GM21528 (cell line): ENCODE results near the gene CTNNA1.
"Not testable (repeated sequence)": the region's sequence is repeated elsewhere in the genome, so short reads cannot be mapped to it uniquely, and the experiment has no call there.

Experiments
- ATAC-seq: cut with Tn5 transposase; IDR thresholded peaks from one replicate; pipeline ENCODE4 v1.9.1; 2021; ENCODE audit warnings: mild to moderate bottlenecking, moderate library complexity; ENCODE audit not compliant: unreplicated experiment, low FRiP score

CTNNA1 gene

DNA sequence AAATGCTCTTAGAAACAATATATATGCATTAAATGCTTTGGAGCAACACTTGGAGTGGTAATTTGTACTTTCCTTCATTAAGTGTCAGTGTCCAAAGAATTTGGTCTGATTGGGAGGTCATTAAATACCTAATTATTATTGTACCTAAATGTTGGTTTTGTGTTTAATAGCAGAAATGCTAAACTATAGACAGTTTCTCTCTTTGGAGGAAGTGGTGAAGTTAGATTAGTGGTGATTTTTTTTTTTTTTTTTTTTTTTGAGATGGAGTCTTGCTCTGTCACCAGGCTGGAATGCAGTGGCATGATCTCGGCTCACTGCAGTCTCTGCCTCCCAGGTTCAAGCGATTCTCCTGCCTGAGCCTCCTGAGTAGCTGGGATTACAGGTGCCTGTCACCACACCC lies 168.1 kb downstream of the CTNNA1 start:
- not testable (repeated sequence) for ATAC-seq

DNA sequence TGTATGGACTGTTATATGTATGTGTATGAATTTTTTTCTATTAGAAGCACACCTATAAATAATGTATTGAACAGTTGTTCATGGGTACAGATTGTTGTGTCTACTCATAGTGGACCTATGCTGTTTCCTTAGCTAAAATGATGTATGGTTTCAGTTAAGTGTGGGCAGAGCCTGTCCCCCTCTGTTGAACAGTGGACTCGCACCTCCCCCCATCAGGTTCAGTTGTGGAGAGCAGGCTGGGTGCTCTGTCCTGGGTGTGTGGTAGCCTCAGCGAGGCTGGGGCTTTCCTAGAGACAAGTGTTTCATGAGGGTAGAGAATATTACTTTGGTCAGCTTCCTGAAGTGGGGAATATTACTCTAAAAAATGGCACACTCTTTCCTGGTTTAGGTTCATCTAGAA lies 169.3 kb downstream of the CTNNA1 start:
- no peak for ATAC-seq

DNA sequence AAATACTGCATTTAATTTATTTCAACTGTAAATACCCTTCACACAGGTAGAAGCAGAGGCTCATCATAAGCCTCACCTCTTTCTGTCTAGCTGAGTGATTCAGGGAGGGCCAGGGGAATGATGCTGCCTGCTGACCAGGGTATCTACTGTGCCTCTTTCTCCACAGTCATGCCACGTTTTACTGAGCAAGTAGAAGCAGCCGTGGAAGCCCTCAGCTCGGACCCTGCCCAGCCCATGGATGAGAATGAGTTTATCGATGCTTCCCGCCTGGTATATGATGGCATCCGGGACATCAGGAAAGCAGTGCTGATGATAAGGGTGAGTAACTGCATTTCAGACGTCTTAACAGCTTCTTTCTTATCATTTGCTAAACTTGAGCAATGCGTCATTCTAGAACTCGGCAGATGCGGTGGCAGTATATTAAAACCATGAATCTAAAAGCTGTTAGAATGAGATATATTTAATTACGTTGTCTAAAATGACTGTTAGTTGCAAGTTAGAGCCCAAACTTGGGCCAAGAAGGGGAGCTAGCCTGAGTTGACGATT lies 171.9 kb downstream of the CTNNA1 start:
- ATAC-seq: no peak

DNA sequence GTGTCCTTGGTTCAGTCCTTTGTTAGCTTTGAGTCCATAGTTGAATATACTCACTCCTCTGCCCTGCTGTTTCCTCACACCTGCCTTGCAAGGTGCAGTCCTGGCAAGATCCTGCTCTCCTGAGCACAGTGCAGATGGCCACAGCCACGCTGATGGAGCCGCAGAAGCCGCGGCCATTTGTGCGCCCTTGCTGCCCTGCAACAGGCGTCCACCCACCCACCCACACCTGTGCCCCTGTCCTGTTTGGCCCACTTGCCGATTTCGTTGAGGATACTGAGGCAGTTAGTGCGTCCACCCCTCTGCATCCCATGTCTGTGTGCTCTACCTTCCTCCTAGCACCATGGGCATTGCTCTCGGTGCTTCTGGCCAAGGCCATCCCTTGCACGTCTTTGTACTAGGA lies 173.0 kb downstream of the CTNNA1 start:
- ATAC-seq: no peak

DNA sequence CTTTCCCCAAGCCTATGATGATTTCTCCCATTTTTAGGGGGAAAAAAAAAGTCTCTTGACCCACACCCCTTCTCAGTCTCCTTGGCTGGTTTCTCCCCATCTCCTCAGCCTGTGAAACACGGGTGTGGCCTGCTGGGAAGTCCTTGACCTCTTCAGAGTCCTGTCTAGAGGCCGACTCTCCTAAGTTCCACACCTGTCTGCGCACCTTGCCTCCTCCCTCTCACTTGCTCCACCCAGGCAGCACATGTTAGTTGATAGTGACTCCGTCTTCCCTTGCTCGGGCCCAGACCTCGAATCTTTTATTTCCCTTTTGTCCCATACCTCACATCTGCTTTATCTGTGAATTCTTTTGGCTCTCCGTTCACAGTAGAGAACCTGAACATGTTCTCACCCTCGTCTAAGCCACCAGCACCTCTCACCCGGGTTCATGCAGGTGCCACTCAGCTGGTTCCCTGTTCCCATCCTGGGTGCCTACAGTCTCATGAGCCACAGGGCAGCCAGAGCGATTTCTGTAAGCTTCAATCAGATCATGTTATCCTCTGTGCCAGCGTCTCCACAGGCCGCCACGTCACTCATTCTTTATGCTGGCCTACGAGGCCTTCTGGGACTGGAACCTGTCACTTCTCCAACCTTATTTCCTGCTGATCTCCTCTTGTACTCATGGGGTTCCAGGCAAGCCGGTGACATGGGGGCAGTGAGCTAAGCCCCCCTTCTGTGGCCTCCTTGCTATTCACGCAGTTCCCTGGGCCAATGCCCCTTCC lies 173.6 kb downstream of the CTNNA1 start:
- ATAC-seq: no peak

DNA sequence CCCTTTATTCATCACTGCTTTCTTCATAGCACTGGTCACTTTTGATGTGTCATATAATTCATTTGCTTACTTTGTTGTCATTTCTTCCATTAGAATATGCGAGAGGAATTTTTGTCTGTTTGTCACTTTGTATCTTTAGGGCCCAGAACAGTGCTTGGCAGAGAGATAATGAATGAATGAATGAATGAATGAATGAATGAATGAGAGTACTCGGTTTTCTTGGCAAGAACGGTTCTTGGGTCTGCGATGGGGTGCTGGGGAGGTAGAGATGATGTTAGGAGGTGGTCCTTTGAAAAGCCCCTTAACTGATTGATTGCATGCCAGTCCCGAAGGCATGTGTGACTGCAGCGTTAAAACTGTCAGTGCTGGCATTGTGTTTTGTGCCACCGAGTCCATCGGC lies 174.3 kb downstream of the CTNNA1 start:
- no peak for ATAC-seq

DNA sequence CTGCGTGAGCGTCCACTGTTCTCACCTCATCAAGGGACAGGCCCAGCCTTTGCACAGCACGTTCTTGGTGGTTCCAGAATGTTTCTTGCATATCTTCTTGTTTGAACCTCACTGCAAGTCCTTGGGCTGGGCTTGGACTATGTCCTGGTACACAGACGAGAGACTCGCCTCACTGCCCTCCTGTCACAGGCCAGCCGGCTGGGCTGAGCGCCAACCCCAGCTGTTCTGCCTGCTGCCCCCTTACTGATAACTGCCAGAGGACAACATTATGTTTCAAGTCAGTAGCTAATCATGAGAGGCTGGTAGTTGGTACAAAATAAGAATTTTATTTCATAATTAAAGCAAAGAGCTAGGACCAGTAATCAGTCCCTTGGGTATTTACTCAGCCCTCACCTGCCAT lies 174.8 kb downstream of the CTNNA1 start:
- no peak for ATAC-seq

DNA sequence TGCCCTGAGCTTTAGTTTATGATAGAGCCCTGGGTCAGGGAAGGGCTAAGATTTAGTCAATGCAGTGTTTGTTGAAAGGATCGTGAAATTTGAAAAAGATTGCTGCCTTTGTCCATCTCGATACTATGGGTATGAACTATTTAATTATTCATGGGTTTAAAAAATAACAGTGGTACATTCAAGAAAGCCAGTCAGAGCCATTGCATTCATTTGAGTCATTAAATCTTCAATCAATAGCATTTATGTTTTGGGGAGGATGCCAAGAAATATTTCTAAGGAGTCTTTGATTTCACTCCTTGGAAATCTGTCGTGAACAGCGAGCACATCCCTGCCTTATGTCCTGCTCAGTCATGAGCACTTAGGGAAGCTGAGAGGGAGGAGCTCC lies 176.3 kb downstream of the CTNNA1 start:
- no peak for ATAC-seq

DNA sequence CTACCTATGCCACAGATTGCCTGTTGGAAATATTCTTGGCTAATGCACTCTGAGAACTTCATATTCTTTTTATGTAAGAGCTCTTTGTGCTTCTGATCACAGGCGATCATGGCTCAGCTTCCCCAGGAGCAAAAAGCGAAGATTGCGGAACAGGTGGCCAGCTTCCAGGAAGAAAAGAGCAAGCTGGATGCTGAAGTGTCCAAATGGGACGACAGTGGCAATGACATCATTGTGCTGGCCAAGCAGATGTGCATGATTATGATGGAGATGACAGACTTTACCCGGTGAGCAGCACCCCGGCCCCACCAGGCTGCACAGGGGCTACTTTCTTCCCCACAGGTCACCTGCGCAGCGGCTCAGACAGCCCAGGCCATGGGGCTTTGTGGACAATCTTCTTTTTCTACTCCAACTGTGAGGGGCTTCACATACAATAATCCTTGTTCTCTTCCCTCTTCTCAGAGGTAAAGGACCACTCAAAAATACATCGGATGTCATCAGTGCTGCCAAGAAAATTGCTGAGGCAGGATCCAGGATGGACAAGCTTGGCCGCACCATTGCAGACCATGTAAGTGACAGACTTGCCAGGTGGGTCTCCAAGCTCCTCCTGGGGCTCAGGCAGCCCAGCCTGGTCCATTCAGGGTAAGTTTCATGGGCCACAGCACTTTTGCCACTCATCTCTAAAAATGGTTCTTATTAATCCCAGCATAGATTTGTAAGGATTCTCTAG lies 177.3 kb downstream of the CTNNA1 start:
- ATAC-seq: no peak

DNA sequence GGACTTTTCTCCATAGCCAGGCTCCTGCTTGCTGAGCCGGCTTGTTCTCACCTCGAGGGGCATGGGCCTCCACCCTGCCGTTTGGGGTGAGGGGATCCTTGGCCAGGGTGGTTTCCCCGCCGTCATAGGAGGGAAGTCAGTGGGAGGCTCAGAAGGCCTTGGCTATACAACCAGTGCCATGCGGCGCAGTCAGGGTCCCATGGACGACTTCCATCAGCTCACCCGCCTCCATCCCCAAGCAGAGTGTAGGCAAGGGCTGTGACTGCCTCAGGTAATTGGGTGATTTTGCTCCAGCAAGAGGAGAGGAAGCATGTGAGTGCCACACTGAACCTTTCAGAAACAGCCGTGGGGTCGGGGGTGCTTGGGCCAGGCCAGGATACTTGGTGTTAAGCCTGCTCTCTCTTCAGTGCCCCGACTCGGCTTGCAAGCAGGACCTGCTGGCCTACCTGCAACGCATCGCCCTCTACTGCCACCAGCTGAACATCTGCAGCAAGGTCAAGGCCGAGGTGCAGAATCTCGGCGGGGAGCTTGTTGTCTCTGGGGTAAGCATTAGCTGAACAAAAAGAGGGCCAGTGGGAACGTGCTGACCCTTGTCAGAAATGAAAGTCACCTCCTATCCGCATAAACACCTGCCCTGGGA lies 179.1 kb downstream of the CTNNA1 start:
- no peak for ATAC-seq

DNA sequence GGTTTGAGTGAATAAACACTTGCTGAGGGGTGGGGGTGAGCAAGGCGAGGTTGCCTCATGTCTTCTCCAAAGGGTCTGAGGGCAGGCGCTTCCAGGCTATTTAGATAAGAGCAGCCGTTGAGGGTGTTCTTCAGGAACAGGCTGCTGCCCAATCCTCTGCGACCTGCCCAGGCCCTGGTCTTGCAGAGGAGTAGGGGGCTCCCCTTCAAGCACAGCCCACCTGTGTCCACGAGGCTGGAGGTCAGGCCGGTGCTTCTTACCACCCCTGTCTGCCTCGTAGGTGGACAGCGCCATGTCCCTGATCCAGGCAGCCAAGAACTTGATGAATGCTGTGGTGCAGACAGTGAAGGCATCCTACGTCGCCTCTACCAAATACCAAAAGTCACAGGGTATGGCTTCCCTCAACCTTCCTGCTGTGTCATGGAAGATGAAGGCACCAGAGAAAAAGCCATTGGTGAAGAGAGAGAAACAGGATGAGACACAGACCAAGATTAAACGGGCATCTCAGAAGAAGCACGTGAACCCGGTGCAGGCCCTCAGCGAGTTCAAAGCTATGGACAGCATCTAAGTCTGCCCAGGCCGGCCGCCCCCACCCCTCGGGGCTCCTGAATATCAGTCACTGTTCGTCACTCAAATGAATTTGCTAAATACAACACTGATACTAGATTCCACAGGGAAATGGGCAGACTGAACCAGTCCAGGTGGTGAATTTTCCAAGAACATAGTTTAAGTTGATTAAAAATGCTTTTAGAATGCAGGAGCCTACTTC lies 180.5 kb downstream of the CTNNA1 start:
- ATAC-seq: no peak

DNA sequence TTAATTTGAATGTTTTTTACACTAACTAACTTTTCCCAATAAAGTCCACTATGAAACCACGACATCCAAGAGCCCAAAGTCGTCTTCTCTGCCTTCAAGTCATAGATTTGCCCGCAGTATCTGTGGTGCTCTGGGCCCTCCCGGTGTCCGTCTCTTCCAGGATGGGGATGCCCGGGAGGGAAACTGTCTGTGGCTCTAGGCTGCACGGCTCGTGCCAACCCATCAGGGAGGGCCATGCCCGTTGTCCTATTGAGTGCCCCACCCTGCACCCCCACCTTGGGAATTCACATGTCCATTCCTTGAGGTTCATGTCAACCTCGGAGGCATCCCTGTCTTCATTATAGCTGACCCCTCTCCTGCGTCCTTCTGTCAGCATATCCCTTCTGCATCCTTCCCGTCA lies 181.7 kb downstream of the CTNNA1 start:
- no peak for ATAC-seq

DNA sequence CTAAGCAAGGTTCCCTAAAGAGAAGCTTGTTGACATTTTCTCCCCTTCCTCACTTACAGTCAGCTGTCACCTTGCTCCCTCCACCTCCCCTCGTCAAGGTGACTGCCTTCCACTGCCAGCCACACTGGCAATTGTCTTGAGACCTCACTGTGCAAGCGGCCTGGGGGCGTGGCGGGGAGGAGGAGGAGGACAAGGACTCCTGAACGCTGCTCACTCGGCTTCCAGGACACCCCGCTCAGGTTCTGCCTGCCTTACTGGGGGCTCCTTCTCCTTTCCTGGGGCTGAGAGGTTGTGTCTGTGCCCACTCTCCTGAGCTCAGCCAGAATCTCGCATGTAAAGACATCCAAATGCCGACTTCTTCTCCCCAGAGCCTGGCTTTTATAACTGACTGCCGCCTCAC lies 182.2 kb downstream of the CTNNA1 start:
- ATAC-seq: no peak

DNA sequence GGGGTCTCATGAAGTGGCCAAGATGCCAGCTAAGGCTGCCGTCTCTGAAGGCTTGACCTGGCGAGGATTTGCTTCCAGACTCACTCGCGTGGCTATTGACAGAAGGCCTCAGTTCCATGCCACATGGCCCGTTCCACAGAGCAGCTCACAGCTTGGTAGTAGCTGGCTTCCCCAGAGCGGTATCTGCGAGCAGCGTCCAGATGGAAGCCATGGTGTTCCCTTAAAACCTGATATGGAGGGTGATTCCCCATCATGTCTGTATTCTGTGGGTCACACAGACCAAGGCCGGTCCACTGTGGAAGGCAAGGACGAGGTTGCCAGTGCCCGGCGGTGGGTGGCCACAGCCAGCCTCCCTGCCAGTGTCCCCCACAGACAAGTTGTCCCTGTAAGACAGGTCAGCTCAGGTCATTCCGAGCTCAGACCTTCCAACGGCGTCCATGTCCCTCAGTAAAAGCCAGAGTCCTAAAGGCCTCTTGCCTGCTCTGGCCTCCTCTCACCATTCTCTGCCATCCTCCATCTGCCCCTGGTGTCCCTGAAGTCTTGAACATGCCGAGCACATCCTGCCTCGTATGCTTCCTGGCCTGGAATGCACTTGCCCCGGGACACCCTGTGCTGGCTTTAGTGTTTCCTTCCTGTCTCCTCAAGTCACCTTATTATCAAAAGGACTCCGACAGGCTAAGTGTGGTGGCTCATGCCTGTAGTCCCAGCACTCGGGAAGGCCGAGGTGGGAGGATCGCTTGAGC lies 183.2 kb downstream of the CTNNA1 start:
- no peak for ATAC-seq

DNA sequence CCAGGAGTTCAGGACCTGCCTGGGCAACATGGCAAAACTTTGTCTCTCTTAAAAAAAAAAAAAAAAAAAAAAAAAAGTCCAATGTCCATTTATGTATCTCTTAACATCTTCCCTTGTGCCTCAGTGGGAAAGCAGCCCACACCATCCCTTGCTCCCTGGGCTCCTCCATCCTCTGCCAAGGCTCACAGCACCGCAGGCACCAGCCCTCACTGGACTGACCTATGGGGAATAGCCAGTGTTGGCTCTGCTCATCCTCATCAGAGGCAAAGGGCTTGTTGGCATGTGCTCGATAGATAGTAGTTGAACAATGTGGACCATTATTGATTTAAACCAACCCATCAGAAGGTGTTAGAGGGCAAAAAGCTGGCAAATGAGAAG lies 183.7 kb downstream of the CTNNA1 start:
- ATAC-seq: no peak

DNA sequence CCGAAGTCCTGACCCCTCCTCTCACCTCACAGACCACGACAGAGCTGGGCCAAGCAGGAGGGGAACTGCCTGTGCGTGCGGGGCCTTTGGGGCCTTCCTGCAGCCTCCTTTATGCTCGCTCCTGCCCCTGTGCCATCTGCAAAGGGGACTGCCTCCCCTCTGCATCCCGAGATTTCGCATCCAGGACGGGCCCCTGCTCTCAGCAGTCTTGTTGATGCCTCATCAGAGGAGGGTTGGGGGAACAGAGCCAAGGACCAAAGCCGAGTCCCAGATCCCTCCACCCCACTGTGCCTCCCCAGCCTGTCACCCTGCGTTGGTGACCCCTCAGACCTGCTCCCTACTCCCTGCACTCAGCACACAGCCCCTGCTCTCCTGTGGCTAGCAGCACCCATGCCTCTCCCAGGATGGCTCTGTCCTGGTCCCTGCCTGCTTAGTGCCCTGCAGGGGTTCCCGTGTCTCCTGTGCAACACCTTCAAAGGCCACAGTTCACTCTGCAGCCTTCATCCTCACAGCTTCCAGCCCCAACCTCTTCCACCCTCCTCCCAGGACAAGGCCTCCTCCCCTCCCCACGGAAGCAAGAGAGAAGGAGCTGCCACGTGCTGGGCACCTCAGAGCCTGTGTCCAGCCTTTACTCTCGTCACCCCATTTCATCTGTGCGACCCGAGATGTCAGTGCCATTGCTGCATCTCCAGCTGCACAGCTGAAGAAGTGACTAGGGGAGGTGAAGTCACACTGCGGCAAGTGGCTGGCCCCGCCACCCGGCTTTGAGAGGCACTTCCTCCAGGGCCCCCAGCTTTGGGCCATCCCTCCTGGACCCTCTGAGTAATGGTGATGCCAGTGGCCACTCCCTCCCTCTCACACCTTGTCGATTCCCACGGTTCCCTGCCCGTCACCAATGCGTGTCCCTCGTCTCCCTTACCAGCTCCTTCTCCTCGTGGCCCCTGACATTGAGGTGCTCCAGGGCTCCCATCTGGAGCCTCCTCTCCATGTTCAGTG lies 184.5 kb downstream of the CTNNA1 start:
- no peak for ATAC-seq

DNA sequence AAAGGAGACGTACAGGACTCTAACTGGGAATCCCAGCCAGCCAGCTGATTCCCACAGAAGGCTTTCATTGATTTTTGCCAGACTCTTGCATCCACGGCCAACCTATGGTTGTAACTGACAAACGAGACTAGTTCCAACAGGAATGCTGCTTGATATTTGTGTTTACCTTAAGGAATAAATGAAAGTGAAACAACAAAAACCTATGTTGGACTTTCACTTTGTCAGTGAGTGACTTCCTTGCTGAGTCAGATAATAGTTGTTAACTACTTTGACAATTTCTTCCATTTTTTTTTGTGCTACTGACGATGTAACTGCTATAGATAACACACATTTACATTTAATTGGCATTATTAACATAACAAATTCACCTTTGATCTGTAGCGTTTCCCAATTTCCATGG lies 185.3 kb downstream of the CTNNA1 start:
- ATAC-seq: no peak

DNA sequence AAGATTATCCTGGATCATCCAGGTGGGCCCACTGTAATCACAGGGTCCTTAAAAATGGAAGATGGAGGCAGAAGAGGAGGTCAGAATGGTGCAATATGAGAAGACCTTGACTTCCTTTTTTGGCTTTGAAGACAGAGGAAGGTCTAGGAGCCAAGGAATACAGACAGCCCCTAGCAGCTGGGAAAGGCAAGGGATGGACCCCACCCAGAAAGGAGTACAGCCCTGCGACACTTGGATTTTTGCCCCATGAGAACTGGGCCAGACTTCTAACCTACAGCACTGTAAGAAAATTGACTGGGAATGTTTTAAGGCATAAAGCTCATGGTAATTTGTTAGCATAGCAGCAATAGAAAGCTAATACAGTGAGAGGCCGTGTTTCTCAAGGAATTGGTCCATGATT lies 188.8 kb downstream of the CTNNA1 start:
- ATAC-seq: no peak

DNA sequence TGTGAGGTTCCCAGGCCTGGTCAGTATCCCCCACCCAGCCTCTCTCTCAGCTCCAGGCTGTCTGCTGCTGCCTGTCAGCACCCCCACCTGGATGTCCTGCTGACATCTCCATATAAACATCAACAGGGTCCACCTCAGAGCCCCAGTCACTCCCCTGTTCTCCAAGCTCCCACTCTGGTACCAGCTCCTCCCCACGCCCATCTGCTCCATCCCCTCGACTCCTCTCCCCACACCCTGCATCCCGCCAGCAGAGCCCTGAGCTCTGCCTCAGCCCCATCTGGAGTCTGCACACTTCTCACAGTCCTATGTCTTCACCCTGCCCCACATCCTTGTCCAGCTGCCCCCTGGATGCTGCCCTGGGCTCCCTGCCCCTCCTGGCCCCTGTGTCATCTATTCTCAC lies 189.6 kb downstream of the CTNNA1 start:
- ATAC-seq: no peak
